Ascending aorta (tissue), 2 donors: ENCODE results near the gene MAP2K4. TPM values are rescaled to one million over a fixed set of nuclear protein-coding genes. Genes with fewer than 3 reads are reported as not detected.
A peak's percentile ranks its signal among the peaks of the same experiment; 100 is the strongest.
"Not testable (repeated sequence)": the region's sequence is repeated elsewhere in the genome, so short reads cannot be mapped to it uniquely, and the experiment has no call there.

Experiments
- DNase-seq, 2 donors: peaks; one replicate each; pipeline ENCODE4 v3.0.0-alpha.2; 2019; ENCODE audit warnings: low spot score in 2 of 2
- H3K27ac ChIP-seq, 2 donors: fragments of 200-600 bp; sonication (generic); one replicate each; pipeline ENCODE4 v1.5.1; 2016 to 2017; ENCODE audit warnings: mild to moderate bottlenecking in 1 of 2
- H3K27me3 ChIP-seq: fragments of 200-600 bp; sonication (generic); one replicate; pipeline ENCODE4 v1.5.1; 2017
- H3K36me3 ChIP-seq, 2 donors: fragments of 200-600 bp; sonication (generic); one replicate each; pipeline ENCODE4 v1.5.1; 2016
- H3K4me1 ChIP-seq, 2 donors: fragments of 200-600 bp; sonication (generic); one replicate each; pipeline ENCODE4 v1.5.1; 2016 to 2017; ENCODE audit warnings: mild to moderate bottlenecking in 1 of 2
- H3K4me3 ChIP-seq, 2 donors: fragments of 200-600 bp; sonication (generic); one replicate each; pipeline ENCODE4 v1.5.1; 2016 to 2017; ENCODE audit warnings: mild to moderate bottlenecking in 1 of 2
- H3K9me3 ChIP-seq, 2 donors: fragments of 200-600 bp; sonication (generic); one replicate each; pipeline ENCODE4 v1.5.1; 2016
- CTCF ChIP-seq, 3 experiments: fragments of 200-600 bp in 2 of 3; fragments of 450-650 bp in 1 of 3; sonication (generic) in 2 of 3; IDR thresholded peaks; one replicate each; pipeline ENCODE4 v1.5.1; 2016 to 2019; ENCODE audit warnings: antibody characterized with exemption in 3 of 3, mild to moderate bottlenecking in 1 of 3, moderate library complexity in 1 of 3
- intact Hi-C: fragments of 100-400 bp; cut with DNase I; formaldehyde crosslinking; loops from one replicate; pipeline ENCODE4 v1.15.1; 2023
- total RNA-seq: library from RNA; depleted of rRNA; stranded (reverse); fragments of >200 nt; gene quantifications from one replicate; pipeline ENCODE4 v1.1.0, GENCODE V29; 2016

The MAP2K4 gene
- 54.5 TPM for total RNA-seq

- Histone ChIP-seq H3K4me1 (peaks cover 10 to 19% of the 10 kb centered on the region in 2 donors), H3K27ac (peak within 1 kb of the TSS; percentile 81 to 87), H3K9me3 (no peaks in the 10 kb centered on the region), H3K4me3 (peak within 1 kb of the TSS; percentile 90 to 99), H3K27me3 (no peaks in the 10 kb centered on the region), H3K36me3 (no peaks in the 10 kb centered on the region)
- TF ChIP-seq CTCF (IDR thresholded peaks at IDR 0.05): no peak
- peak; percentile 58 to 94 for DNase-seq
- intact Hi-C loops: loop anchor here (1.0 to 10.0 kb wide), 3 partner anchors 24 to 994 kb away; partner anchors contain the start of genes ELAC2 and ZNF18
Observed at GRCh38 chr17:12020642-12021622, at the start of gene MAP2K4. TSS of gene MAP2K4 (plus strand) at chr17:12020877. CDS start at chr17:12020887, 10 bp downstream.

- DNase-seq, H3K4me1 ChIP-seq, intact Hi-C loops, H3K9me3 ChIP-seq, H3K27ac ChIP-seq, H3K4me3 ChIP-seq, H3K27me3 ChIP-seq: not testable (repeated sequence)
- peaks cover 5 to 14% of the 10 kb centered on the region in 2 donors for H3K36me3 ChIP-seq
Observed at GRCh38 chr17:11972741-11973140, 47.9 kb upstream of the MAP2K4 start.

- no peak overlapping the region for H3K4me3 ChIP-seq
- peaks cover 22 to 45% of the 10 kb centered on the region in 2 donors for H3K36me3 ChIP-seq
- H3K9me3 ChIP-seq: no peaks in the 10 kb centered on the region
- H3K27me3 ChIP-seq: no peaks in the 10 kb centered on the region
- TF ChIP-seq CTCF (IDR thresholded peaks at IDR 0.05): no peak
- no peak overlapping the region for H3K27ac ChIP-seq
- H3K4me1 ChIP-seq: no peaks in the 10 kb centered on the region
- intact Hi-C loops: no loop called here
- DNase-seq: no peak
Observed at GRCh38 chr17:11979795-11980194, 40.9 kb upstream of the MAP2K4 start.

- no peaks in the 10 kb centered on the region for H3K27me3 ChIP-seq
Observed at GRCh38 chr17:11980813-11981212, 39.9 kb upstream of the MAP2K4 start.

GRCh38 chr17:11981862-11982261 is 38.8 kb upstream of the MAP2K4 start:
- Histone ChIP-seq H3K36me3 (peaks cover 22 to 43% of the 10 kb centered on the region in 2 donors), H3K9me3 (no peaks in the 10 kb centered on the region), H3K4me3 (no peak overlapping the region), H3K27me3 (no peaks in the 10 kb centered on the region), H3K27ac (no peak overlapping the region), H3K4me1 (peaks cover 0 to 4% of the 10 kb centered on the region in 2 donors)
- no peak for DNase-seq
- TF ChIP-seq CTCF (IDR thresholded peaks at IDR 0.05): no peak
- intact Hi-C loops: no loop called here

More at GRCh38 chr17:11980813-11981212, 39.9 kb upstream of the MAP2K4 start:
- Histone ChIP-seq H3K27ac (no peak overlapping the region), H3K4me3 (no peak overlapping the region), H3K36me3 (peaks cover 22 to 45% of the 10 kb centered on the region in 2 donors), H3K4me1 (no peaks in the 10 kb centered on the region), H3K9me3 (no peaks in the 10 kb centered on the region)
- intact Hi-C loops: no loop called here
- no peak for DNase-seq
- no peak for TF ChIP-seq CTCF (IDR thresholded peaks at IDR 0.05)
